NCI-H2171 (cell line): ENCODE measurements around the gene DNASE2B.

Experiments
- DNase-seq: peaks from one replicate; lab custom pipeline; 2025; lab: John Stamatoyannopoulos, UW

DNASE2B gene

DNA sequence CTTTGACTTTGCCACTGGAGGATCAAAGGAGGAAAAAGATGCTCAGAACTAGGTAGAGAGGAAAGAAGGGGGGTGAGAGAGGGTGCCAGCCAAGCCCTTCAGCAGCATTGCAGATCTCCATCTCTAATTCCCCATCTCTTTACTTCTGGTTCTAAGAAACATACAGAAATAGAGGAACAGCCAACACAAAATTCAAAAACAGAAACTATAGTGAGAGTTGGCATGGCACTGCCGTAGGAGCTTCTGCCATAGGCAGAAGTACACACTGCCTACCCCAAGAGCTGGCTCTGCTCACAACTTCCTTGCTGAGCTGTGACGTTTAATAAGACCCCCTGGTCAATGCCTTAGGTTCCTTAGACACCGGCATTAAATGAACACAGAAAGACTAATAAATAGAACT lies 54.2 kb downstream of the DNASE2B start:
- DNase-seq = no peak

DNA sequence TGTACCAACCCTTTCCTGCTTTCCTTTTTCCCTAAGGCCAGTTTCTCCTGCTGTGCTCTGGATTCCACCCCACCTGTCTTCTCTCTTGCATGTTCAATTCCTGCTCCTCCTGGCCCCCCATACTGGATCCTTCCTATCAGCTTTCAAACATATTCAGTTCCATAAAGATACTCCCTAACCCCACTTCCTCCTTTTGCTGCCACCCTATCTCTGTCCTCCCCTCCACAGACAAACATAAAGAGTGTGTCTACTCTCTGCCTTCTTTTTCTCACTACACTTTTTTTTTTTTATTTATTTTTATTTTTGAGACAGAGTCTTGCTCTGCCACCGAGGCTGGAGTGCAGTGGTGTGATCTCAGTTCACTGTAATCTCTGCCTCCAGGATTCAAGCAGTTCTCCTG lies 63.8 kb downstream of the DNASE2B start:
- DNase-seq = no peak
